ENCODE measurements around the gene DNAJC4. TPM values are rescaled to one million over a fixed set of nuclear protein-coding genes. Genes with fewer than 3 reads are reported as not detected.

Gene DNAJC4
- total RNA-seq, 1 donor: 9.8 TPM

DNA sequence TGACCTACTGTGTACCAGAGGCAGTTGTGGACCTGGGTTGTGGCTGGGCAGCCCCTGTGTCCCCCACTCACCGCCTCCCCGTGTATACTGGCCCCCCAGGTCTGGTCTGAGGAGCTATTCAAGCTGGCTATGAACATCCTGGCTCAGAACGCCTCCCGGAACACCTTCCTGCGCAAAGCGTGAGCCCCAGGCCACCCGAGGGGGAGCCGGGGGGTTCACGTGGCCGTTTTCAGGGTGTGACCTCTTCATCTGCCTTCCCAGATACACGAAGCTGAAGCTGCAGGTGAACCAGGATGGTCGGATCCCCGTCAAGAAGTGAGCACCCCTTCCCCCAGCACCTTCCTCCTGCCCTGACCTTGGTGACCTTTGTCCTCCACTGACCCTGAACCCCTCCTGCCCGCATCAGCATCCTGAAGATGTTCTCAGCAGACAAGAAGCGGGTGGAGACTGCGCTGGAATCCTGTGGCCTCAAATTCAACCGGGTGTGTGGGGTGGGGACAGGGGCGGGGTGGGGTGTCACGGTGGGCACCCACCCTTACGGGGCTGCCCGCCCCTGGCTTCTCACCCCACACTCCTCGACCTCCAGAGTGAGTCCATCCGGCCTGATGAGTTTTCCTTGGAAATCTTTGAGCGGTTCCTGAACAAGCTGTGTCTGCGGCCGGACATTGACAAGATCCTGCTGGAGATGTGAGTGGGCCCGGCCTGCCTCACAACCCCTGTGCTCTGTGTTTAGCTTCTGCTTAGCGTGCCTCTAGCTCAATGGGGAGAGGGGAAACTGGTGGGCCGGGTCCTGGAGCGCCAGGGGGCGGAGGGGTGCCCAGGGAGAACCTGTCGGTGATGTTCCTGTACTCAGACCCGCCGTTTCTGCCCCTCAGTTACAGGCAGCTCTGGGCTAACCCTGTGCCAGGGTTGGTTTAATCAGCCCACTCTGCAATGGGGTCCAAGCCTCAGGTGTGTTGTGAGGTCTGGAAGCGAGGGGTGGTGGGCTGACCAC is 25.1 kb downstream of the DNAJC4 start:
- Histone ChIP-seq H3K4me1 (ENCODE audit: insufficient read depth, low read length) (peaks cover 7% of the 10 kb centered on the region), H3K27me3 (ENCODE audit: insufficient read depth, low read length) (no peaks in the 10 kb centered on the region), H3K9me3 (ENCODE audit: low read depth, low read length) (no peaks in the 10 kb centered on the region), H3K4me3 (ENCODE audit: insufficient read depth, low read length) (no peak overlapping the region), H2AFZ (ENCODE audit: low read length) (no peak overlapping the region), H3K36me3 (ENCODE audit: insufficient read depth, low read length) (peaks cover 30% of the 10 kb centered on the region), H4K20me1 (ENCODE audit: insufficient read depth, low read length) (no peaks in the 10 kb centered on the region), H3K4me2 (ENCODE audit: insufficient read depth, low read length) (no peak overlapping the region), H3K79me2 (ENCODE audit: insufficient read depth, low read length) (peaks cover 30% of the 10 kb centered on the region), H3K27ac (ENCODE audit: low read depth, low read length) (no peak overlapping the region)
- TF ChIP-seq, protein P1, sequence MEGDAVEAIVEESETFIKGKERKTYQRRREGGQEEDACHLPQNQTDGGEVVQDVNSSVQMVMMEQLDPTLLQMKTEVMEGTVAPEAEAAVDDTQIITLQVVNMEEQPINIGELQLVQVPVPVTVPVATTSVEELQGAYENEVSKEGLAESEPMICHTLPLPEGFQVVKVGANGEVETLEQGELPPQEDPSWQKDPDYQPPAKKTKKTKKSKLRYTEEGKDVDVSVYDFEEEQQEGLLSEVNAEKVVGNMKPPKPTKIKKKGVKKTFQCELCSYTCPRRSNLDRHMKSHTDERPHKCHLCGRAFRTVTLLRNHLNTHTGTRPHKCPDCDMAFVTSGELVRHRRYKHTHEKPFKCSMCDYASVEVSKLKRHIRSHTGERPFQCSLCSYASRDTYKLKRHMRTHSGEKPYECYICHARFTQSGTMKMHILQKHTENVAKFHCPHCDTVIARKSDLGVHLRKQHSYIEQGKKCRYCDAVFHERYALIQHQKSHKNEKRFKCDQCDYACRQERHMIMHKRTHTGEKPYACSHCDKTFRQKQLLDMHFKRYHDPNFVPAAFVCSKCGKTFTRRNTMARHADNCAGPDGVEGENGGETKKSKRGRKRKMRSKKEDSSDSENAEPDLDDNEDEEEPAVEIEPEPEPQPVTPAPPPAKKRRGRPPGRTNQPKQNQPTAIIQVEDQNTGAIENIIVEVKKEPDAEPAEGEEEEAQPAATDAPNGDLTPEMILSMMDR (IDR thresholded peaks at IDR 0.05; ENCODE audit: extremely low read depth, low read depth, low read length): no peak
- no peak for DNase-seq (ENCODE audit: insufficient read length, low spot score, missing footprints)

- no peaks in the 10 kb centered on the region for H3K27me3 ChIP-seq (ENCODE audit: insufficient read depth, low read length)
- H3K27ac ChIP-seq (ENCODE audit: low read depth, low read length): no peak overlapping the region
- H4K20me1 ChIP-seq (ENCODE audit: insufficient read depth, low read length): no peaks in the 10 kb centered on the region
- no peaks in the 10 kb centered on the region for H3K9me3 ChIP-seq (ENCODE audit: low read depth, low read length)
- H3K4me3 ChIP-seq (ENCODE audit: insufficient read depth, low read length): no peak overlapping the region
- H3K36me3 ChIP-seq (ENCODE audit: insufficient read depth, low read length): peaks cover 30% of the 10 kb centered on the region
- peaks cover 30% of the 10 kb centered on the region for H3K79me2 ChIP-seq (ENCODE audit: insufficient read depth, low read length)
- peaks cover 3% of the 10 kb centered on the region for H3K4me1 ChIP-seq (ENCODE audit: insufficient read depth, low read length)
- DNase-seq (ENCODE audit: insufficient read length, low spot score, missing footprints): peak; percentile 82
- no peak overlapping the region for H2AFZ ChIP-seq (ENCODE audit: low read length)
- no peak overlapping the region for H3K4me2 ChIP-seq (ENCODE audit: insufficient read depth, low read length)
- TF ChIP-seq, protein P1 (IDR thresholded peaks at IDR 0.05; ENCODE audit: extremely low read depth, low read depth, low read length): no peak
These were observed 26.0 kb downstream of the DNAJC4 start for GRCh38 chr11:64256300-64256699.

- peaks cover 11% of the 10 kb centered on the region for H3K79me2 ChIP-seq (ENCODE audit: insufficient read depth, low read length)
- H3K27me3 ChIP-seq (ENCODE audit: insufficient read depth, low read length): no peaks in the 10 kb centered on the region
- no peak overlapping the region for H3K27ac ChIP-seq (ENCODE audit: low read depth, low read length)
- no peaks in the 10 kb centered on the region for H4K20me1 ChIP-seq (ENCODE audit: insufficient read depth, low read length)
- peaks cover 45% of the 10 kb centered on the region for H3K36me3 ChIP-seq (ENCODE audit: insufficient read depth, low read length)
- no peak overlapping the region for H3K4me2 ChIP-seq (ENCODE audit: insufficient read depth, low read length)
- H3K4me1 ChIP-seq (ENCODE audit: insufficient read depth, low read length): peaks cover 8% of the 10 kb centered on the region
- no peak overlapping the region for H3K4me3 ChIP-seq (ENCODE audit: insufficient read depth, low read length)
- TF ChIP-seq, protein P1 (IDR thresholded peaks at IDR 0.05; ENCODE audit: extremely low read depth, low read depth, low read length): no peak
- peak; percentile 73 for DNase-seq (ENCODE audit: insufficient read length, low spot score, missing footprints)
- no peaks in the 10 kb centered on the region for H3K9me3 ChIP-seq (ENCODE audit: low read depth, low read length)
- H2AFZ ChIP-seq (ENCODE audit: low read length): no peak overlapping the region
These were observed 28.0 kb downstream of the DNAJC4 start for GRCh38 chr11:64258356-64258755.

GRCh38 chr11:64258946-64259532 is 28.7 kb downstream of the DNAJC4 start:
- Histone ChIP-seq H4K20me1 (ENCODE audit: insufficient read depth, low read length) (no peaks in the 10 kb centered on the region), H3K79me2 (ENCODE audit: insufficient read depth, low read length) (peaks cover 5% of the 10 kb centered on the region), H3K4me2 (ENCODE audit: insufficient read depth, low read length) (no peak overlapping the region), H3K27ac (ENCODE audit: low read depth, low read length) (no peak overlapping the region), H2AFZ (ENCODE audit: low read length) (no peak overlapping the region), H3K4me1 (ENCODE audit: insufficient read depth, low read length) (peaks cover 6% of the 10 kb centered on the region), H3K27me3 (ENCODE audit: insufficient read depth, low read length) (no peaks in the 10 kb centered on the region), H3K36me3 (ENCODE audit: insufficient read depth, low read length) (peaks cover 48% of the 10 kb centered on the region), H3K9me3 (ENCODE audit: low read depth, low read length) (no peaks in the 10 kb centered on the region), H3K4me3 (ENCODE audit: insufficient read depth, low read length) (no peak overlapping the region)
- TF ChIP-seq, protein P1 (IDR thresholded peaks at IDR 0.05; ENCODE audit: extremely low read depth, low read depth, low read length): no peak
- DNase-seq (ENCODE audit: insufficient read length, low spot score, missing footprints): peak; percentile 62
